Neural progenitor cell (in vitro differentiated cells): ENCODE data around the gene RPP38. TPM values are rescaled to one million over a fixed set of nuclear protein-coding genes. Genes with fewer than 3 reads are reported as not detected.
A peak's percentile ranks its signal among the peaks of the same experiment; 100 is the strongest.

Experiments
- DNase-seq: peaks from one replicate; pipeline ENCODE4 v3.0.0-alpha.2; 2016; ENCODE audit warnings: low spot score
- H2AFZ ChIP-seq: fragments of 200-600 bp; sonication (generic); replicated peaks from 2 replicates; pipeline ENCODE4 v1.6.1; 2016; ENCODE audit warnings: antibody characterized with exemption
- H3F3A ChIP-seq: fragments of 200-600 bp; sonication (generic); 2 replicates; pipeline ENCODE4 v1.6.1; 2016; ENCODE audit warnings: antibody characterized with exemption, low read depth
- H3K27ac ChIP-seq: fragments of 200-600 bp; sonication (generic); 2 replicates; pipeline ENCODE4 v1.5.1; 2016; ENCODE audit warnings: mild to moderate bottlenecking
- H3K27me3 ChIP-seq: fragments of 200-600 bp; sonication (generic); 2 replicates; pipeline ENCODE4 v1.6.1; 2016; ENCODE audit warnings: mild to moderate bottlenecking, moderate library complexity
- H3K36me3 ChIP-seq: fragments of 200-600 bp; sonication (generic); 2 replicates; pipeline ENCODE4 v1.5.1; 2016
- H3K4me1 ChIP-seq: fragments of 200-600 bp; sonication (generic); 2 replicates; pipeline ENCODE4 v1.6.1; 2016; ENCODE audit warnings: mixed run types
- H3K4me2 ChIP-seq: fragments of 200-600 bp; sonication (generic); 2 replicates; pipeline ENCODE4 v1.6.1; 2016
- H3K4me3 ChIP-seq: fragments of 200-600 bp; sonication (generic); 2 replicates; pipeline ENCODE4 v1.5.1; 2016
- H3K79me2 ChIP-seq: fragments of 200-600 bp; sonication (generic); 2 replicates; pipeline ENCODE4 v1.6.1; 2016; ENCODE audit warnings: low read depth
- H3K9ac ChIP-seq: fragments of 200-600 bp; sonication (generic); 2 replicates; pipeline ENCODE4 v1.6.1; 2016
- H3K9me3 ChIP-seq: fragments of 200-600 bp; sonication (generic); 2 replicates; pipeline ENCODE4 v1.5.1; 2016; ENCODE audit warnings: low read depth
- H4K20me1 ChIP-seq: fragments of 200-600 bp; sonication (generic); 2 replicates; pipeline ENCODE4 v1.6.1; 2016; ENCODE audit warnings: low read depth
- H3K27ac Mint-ChIP-seq: 3 replicates; pipeline ENCODE4 v1.8.0; 2021; ENCODE audit warnings: mixed read lengths
- H3K27me3 Mint-ChIP-seq: 2 replicates; pipeline ENCODE4 v1.8.0; 2022; ENCODE audit warnings: low read depth, mild to moderate bottlenecking, inconsistent platforms, moderate library complexity, mixed read lengths; ENCODE audit not compliant: insufficient read depth
- H3K36me3 Mint-ChIP-seq: 3 replicates; pipeline ENCODE4 v1.8.0; 2021; ENCODE audit warnings: mixed read lengths
- H3K4me1 Mint-ChIP-seq: 3 replicates; pipeline ENCODE4 v1.8.0; 2021; ENCODE audit warnings: mixed read lengths
- H3K4me3 Mint-ChIP-seq: 3 replicates; pipeline ENCODE4 v1.8.0; 2021; ENCODE audit warnings: mild to moderate bottlenecking, moderate library complexity, mixed read lengths
- H3K9me3 Mint-ChIP-seq: 3 replicates; pipeline ENCODE4 v1.8.0; 2020; ENCODE audit warnings: mixed read lengths
- EZH2 ChIP-seq: fragments of 200-600 bp; sonication (generic); IDR thresholded peaks from 2 replicates; pipeline ENCODE4 v1.6.1; 2017; ENCODE audit warnings: antibody characterized with exemption, mild to moderate bottlenecking, moderate library complexity
- EZH2phosphoT487 ChIP-seq: fragments of 200-600 bp; sonication (generic); IDR thresholded peaks from 2 replicates; pipeline ENCODE4 v1.6.1; 2017; ENCODE audit warnings: antibody characterized with exemption
- total RNA-seq: library from RNA; depleted of rRNA; stranded (reverse); fragments of >200 nt; gene quantifications from 2 replicates; pipeline ENCODE4 v1.2.3, GENCODE V29; 2015; ENCODE audit warnings: low replicate concordance
- TF ChIP-seq, protein P1 (sequence below): fragments of 200-600 bp; sonication (generic); IDR thresholded peaks from 2 replicates; pipeline ENCODE4 v1.5.1; 2017; ENCODE audit warnings: antibody characterized with exemption, mild to moderate bottlenecking

RPP38 gene, protein sequence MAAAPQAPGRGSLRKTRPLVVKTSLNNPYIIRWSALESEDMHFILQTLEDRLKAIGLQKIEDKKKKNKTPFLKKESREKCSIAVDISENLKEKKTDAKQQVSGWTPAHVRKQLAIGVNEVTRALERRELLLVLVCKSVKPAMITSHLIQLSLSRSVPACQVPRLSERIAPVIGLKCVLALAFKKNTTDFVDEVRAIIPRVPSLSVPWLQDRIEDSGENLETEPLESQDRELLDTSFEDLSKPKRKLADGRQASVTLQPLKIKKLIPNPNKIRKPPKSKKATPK
- total RNA-seq = 17.0 and 24.1 TPM in 2 replicates

GRCh38 chr10:15097011-15097812, at the start of gene RPP38:
Gene RPP38, plus strand, starts transcription at chr10:15097355. Its CDS starts 5,960 bp downstream, at chr10:15103315.
- Histone ChIP-seq H4K20me1 (peaks cover 8% of the 10 kb centered on the region), H3K79me2 (peaks cover 49% of the 10 kb centered on the region), H3K27ac (peak within 1 kb of the TSS; percentile 93), H3F3A (no peaks in the 10 kb centered on the region), H3K9ac (peak within 1 kb of the TSS; percentile 90), H2AFZ (peak within 1 kb of the TSS; percentile 96), H3K36me3 (no peaks in the 10 kb centered on the region), H3K27me3 (no peaks in the 10 kb centered on the region), H3K4me3 (peak within 1 kb of the TSS; percentile 70), H3K4me2 (peak within 1 kb of the TSS; percentile 94), H3K4me1 (peaks cover 4% of the 10 kb centered on the region), H3K9me3 (no peaks in the 10 kb centered on the region)
- Mint-ChIP-seq H3K4me1 (peaks cover 16% of the 10 kb centered on the region), H3K36me3 (peaks cover 3% of the 10 kb centered on the region), H3K9me3 (no peaks in the 10 kb centered on the region), H3K27ac (peak within 1 kb of the TSS; percentile 100), H3K4me3 (peak within 1 kb of the TSS; percentile 100), H3K27me3 (peaks cover 9% of the 10 kb centered on the region)
- peak; percentile 98 for DNase-seq
- no peak for TF ChIP-seq EZH2
- TF ChIP-seq, protein P1, sequence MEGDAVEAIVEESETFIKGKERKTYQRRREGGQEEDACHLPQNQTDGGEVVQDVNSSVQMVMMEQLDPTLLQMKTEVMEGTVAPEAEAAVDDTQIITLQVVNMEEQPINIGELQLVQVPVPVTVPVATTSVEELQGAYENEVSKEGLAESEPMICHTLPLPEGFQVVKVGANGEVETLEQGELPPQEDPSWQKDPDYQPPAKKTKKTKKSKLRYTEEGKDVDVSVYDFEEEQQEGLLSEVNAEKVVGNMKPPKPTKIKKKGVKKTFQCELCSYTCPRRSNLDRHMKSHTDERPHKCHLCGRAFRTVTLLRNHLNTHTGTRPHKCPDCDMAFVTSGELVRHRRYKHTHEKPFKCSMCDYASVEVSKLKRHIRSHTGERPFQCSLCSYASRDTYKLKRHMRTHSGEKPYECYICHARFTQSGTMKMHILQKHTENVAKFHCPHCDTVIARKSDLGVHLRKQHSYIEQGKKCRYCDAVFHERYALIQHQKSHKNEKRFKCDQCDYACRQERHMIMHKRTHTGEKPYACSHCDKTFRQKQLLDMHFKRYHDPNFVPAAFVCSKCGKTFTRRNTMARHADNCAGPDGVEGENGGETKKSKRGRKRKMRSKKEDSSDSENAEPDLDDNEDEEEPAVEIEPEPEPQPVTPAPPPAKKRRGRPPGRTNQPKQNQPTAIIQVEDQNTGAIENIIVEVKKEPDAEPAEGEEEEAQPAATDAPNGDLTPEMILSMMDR = no peak
- TF ChIP-seq EZH2phosphoT487 = no peak

GRCh38 chr10:15049533-15049932, 47.6 kb upstream of the RPP38 start:
- TF ChIP-seq EZH2 = no peak
- TF ChIP-seq EZH2phosphoT487 = no peak
- TF ChIP-seq, protein P1 = no peak
- Histone ChIP-seq H3K4me2 (no peak overlapping the region), H3K79me2 (no peaks in the 10 kb centered on the region), H3K4me1 (no peaks in the 10 kb centered on the region), H3K4me3 (no peak overlapping the region), H4K20me1 (no peaks in the 10 kb centered on the region), H3K27ac (no peak overlapping the region), H3K27me3 (no peaks in the 10 kb centered on the region), H3K9me3 (no peaks in the 10 kb centered on the region), H3K36me3 (no peaks in the 10 kb centered on the region), H3F3A (no peaks in the 10 kb centered on the region), H2AFZ (no peak overlapping the region), H3K9ac (no peak overlapping the region)
- no peaks in the 10 kb centered on the region for H3K9me3 Mint-ChIP-seq
- no peaks in the 10 kb centered on the region for H3K4me1 Mint-ChIP-seq
- no peak for DNase-seq
- H3K27ac Mint-ChIP-seq = no peak overlapping the region
- H3K36me3 Mint-ChIP-seq = no peaks in the 10 kb centered on the region
- no peak overlapping the region for H3K4me3 Mint-ChIP-seq
- H3K27me3 Mint-ChIP-seq = peaks cover 7% of the 10 kb centered on the region

DNA sequence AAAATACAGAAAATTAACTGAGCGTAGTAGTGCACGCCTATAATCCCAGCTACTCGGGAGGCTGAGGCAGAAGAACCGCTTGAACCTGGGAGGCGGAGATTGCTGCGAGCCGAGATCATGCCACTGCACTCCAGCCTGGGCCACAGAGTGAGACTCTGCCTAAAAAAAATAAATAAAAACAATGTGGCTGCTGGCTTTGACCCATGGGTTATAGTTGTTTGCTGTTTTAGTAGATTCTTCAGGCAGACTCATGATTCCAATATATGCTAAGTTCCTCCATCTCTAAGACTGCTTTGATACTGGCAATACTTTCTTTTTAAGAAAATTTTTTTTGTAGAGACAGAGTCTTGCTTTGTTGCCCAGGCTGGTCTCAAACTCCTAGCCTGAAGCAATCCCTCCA, 45.0 kb upstream of the RPP38 start:
- Histone ChIP-seq H2AFZ (no peak overlapping the region), H4K20me1 (no peaks in the 10 kb centered on the region), H3K4me1 (no peaks in the 10 kb centered on the region), H3K4me2 (no peak overlapping the region), H3K9ac (no peak overlapping the region), H3K9me3 (no peaks in the 10 kb centered on the region), H3K79me2 (no peaks in the 10 kb centered on the region), H3F3A (no peaks in the 10 kb centered on the region), H3K27ac (no peak overlapping the region), H3K27me3 (no peaks in the 10 kb centered on the region), H3K4me3 (no peak overlapping the region), H3K36me3 (no peaks in the 10 kb centered on the region)
- DNase-seq = no peak
- Mint-ChIP-seq H3K4me3 (no peak overlapping the region), H3K4me1 (no peaks in the 10 kb centered on the region), H3K36me3 (no peaks in the 10 kb centered on the region), H3K27me3 (peaks cover 9% of the 10 kb centered on the region), H3K9me3 (no peaks in the 10 kb centered on the region), H3K27ac (no peak overlapping the region)
- no peak for TF ChIP-seq EZH2
- TF ChIP-seq, protein P1 = no peak
- no peak for TF ChIP-seq EZH2phosphoT487
